Right lobe of liver (tissue), 4 donors: ENCODE measurements around the gene SEMA4D.

ENCODE experiments used
- CTCF ChIP-seq, 4 donors: fragments of 200-600 bp in 3 of 4; fragments of 450-650 bp in 1 of 4; IDR thresholded peaks; one replicate each; pipeline versions ENCODE4 v1.5.1 to v1.8.0; 2016 to 2022; ENCODE audit warnings: antibody characterized with exemption in 4 of 4, mild to moderate bottlenecking in 2 of 4
- POLR2A ChIP-seq: fragments of 450-650 bp; IDR thresholded peaks from one replicate; pipeline ENCODE4 v1.6.1; 2017; ENCODE audit warnings: antibody characterized with exemption, mild to moderate bottlenecking
- donor health status: DM: no; HTN: no; CAD: no.
- donor health status: DM: no; HTN: no; CAD: no.
- donor health status: DM: no; HTN: yes; CAD: no.

- TF ChIP-seq POLR2A (no peak), CTCF (IDR thresholded peaks at IDR 0.05) (no peak)
These were observed 13.2 kb downstream of the SEMA4D start for GRCh38 chr9:89484475-89485404.
